Neural cell (in vitro differentiated cells): ENCODE results near the gene GPC5. TPM values are rescaled to one million over a fixed set of nuclear protein-coding genes. Genes with fewer than 3 reads are reported as not detected.

ENCODE experiments used
- H2AFZ ChIP-seq: fragments of 200-600, 300-800 bp; sonication (generic), shearing (Covaris generic); 2 replicates; pipeline ENCODE4 v1.6.0; 2014; ENCODE audit warnings: low read depth, mild to moderate bottlenecking, antibody characterized with exemption, low read length, moderate library complexity
- H3F3A ChIP-seq: fragments of 200-600 bp; shearing (Covaris generic); 2 replicates; pipeline ENCODE4 v1.6.1; 2016; ENCODE audit warnings: mild to moderate bottlenecking, moderate library complexity, mixed read lengths, antibody characterized with exemption, low read length; ENCODE audit not compliant: insufficient read depth, poor library complexity, severe bottlenecking
- H3K27ac ChIP-seq: fragments of 200-600, 300-800 bp; sonication (generic), shearing (Covaris generic); 2 replicates; pipeline ENCODE4 v1.5.1; 2014; ENCODE audit warnings: mild to moderate bottlenecking, low read length, moderate library complexity
- H3K27me3 ChIP-seq: fragments of 300-800, 200-600 bp; sonication (generic), shearing (Covaris generic); 2 replicates; pipeline ENCODE4 v1.6.0; 2014; ENCODE audit warnings: mild to moderate bottlenecking, low read depth, low read length, moderate library complexity; ENCODE audit not compliant: insufficient read depth
- H3K36me3 ChIP-seq: fragments of 300-800, 200-600 bp; sonication (generic), shearing (Covaris generic); 2 replicates; pipeline ENCODE4 v1.5.1; 2014; ENCODE audit warnings: mild to moderate bottlenecking, antibody characterized with exemption, low read length, moderate library complexity; ENCODE audit not compliant: insufficient read depth
- H3K4me2 ChIP-seq: fragments of 300-800, 200-600 bp; sonication (generic), shearing (Covaris generic); 2 replicates; pipeline ENCODE4 v1.6.0; 2014; ENCODE audit warnings: mild to moderate bottlenecking, low read length
- H3K4me3 ChIP-seq: fragments of 300-800, 200-600 bp; sonication (generic), shearing (Covaris generic); 2 replicates; pipeline ENCODE4 v1.5.1; 2014; ENCODE audit warnings: mild to moderate bottlenecking, low read length, moderate library complexity
- H3K79me2 ChIP-seq: fragments of 200-600 bp; shearing (Covaris generic); replicated peaks from 2 replicates; pipeline ENCODE4 v1.6.0; 2014; ENCODE audit warnings: mild to moderate bottlenecking, low read length, moderate library complexity; ENCODE audit not compliant: insufficient read depth
- H3K9ac ChIP-seq: fragments of 300-800, 200-600 bp; sonication (generic), shearing (Covaris generic); 2 replicates; pipeline ENCODE4 v1.6.1; 2016; ENCODE audit warnings: mild to moderate bottlenecking, low read length, mixed read lengths
- H3K9me2 ChIP-seq: fragments of 200-600 bp; shearing (Covaris generic); 2 replicates; pipeline ENCODE4 v1.6.1; 2016; ENCODE audit warnings: mild to moderate bottlenecking, low read length, mixed read lengths; ENCODE audit not compliant: insufficient read depth
- H3K9me3 ChIP-seq: fragments of 200-600, 300-800 bp; sonication (generic), shearing (Covaris generic); 2 replicates; pipeline ENCODE4 v1.6.1; 2016; ENCODE audit warnings: mild to moderate bottlenecking, mixed run types, low read length, moderate library complexity, mixed read lengths
- H4K20me1 ChIP-seq: fragments of 200-600 bp; shearing (Covaris generic); 2 replicates; pipeline ENCODE4 v1.6.1; 2016; ENCODE audit warnings: mild to moderate bottlenecking, mixed run types; ENCODE audit not compliant: insufficient read depth
- CTCF ChIP-seq: fragments of 450-650 bp; IDR thresholded peaks from 2 replicates; pipeline ENCODE4 v1.5.1; 2014; ENCODE audit warnings: antibody characterized with exemption, mild to moderate bottlenecking, moderate library complexity; ENCODE audit not compliant: poor library complexity, severe bottlenecking
- EP300 ChIP-seq: fragments of 450-650 bp; conservative IDR thresholded peaks from 2 replicates; pipeline ENCODE4 v1.6.1; 2014; ENCODE audit warnings: antibody characterized with exemption, mild to moderate bottlenecking, moderate library complexity; ENCODE audit not compliant: poor library complexity, severe bottlenecking
- EZH2 ChIP-seq: fragments of 200-600, 300-800 bp; shearing (Covaris generic), sonication (generic); IDR thresholded peaks from 2 replicates; pipeline ENCODE4 v1.6.1; 2014; ENCODE audit warnings: antibody characterized with exemption, low read length, borderline replicate concordance, mild to moderate bottlenecking; ENCODE audit not compliant: insufficient read depth, poor library complexity, severe bottlenecking
- MXI1 ChIP-seq: fragments of 450-650 bp; conservative IDR thresholded peaks from 2 replicates; pipeline ENCODE4 v1.6.1; 2014; ENCODE audit warnings: antibody characterized with exemption, mild to moderate bottlenecking; ENCODE audit not compliant: poor library complexity, severe bottlenecking
- POLR2AphosphoS5 ChIP-seq: IDR thresholded peaks from 2 replicates; pipeline ENCODE4 v1.6.1; 2012
- RAD21 ChIP-seq: fragments of 450-650 bp; conservative IDR thresholded peaks from 2 replicates; pipeline ENCODE4 v1.6.1; 2014; ENCODE audit warnings: antibody characterized with exemption, mild to moderate bottlenecking, moderate library complexity
- REST ChIP-seq: IDR thresholded peaks from 2 replicates; pipeline ENCODE4 v1.6.1; 2012; ENCODE audit warnings: borderline replicate concordance
- SMC3 ChIP-seq: fragments of 450-650 bp; conservative IDR thresholded peaks from 2 replicates; pipeline ENCODE4 v1.6.1; 2014; ENCODE audit warnings: antibody characterized with exemption, mild to moderate bottlenecking, moderate library complexity; ENCODE audit not compliant: poor library complexity
- TAF1 ChIP-seq: IDR thresholded peaks from 2 replicates; pipeline ENCODE4 v1.6.1; 2012; ENCODE audit warnings: low read depth
- polyA plus RNA-seq: library from polyadenylated mRNA; depleted of rRNA; stranded (reverse); fragments of >200 nt; gene quantifications from 2 replicates; pipeline ENCODE4 v1.2.3, GENCODE V29; 2014

Gene GPC5
- polyA plus RNA-seq, 1 donor from 2014 or later: 5.0 TPM

GRCh38 chr13:92829930-92830329 is 1431.5 kb downstream of the GPC5 start:
- no peak overlapping the region for H2AFZ ChIP-seq
- no peaks in the 10 kb centered on the region for H3K36me3 ChIP-seq
- H3K27ac ChIP-seq: no peak overlapping the region
- TF ChIP-seq SMC3: no peak
- no peak for TF ChIP-seq RAD21
- TF ChIP-seq CTCF: no peak
- TF ChIP-seq REST: no peak
- no peak for TF ChIP-seq TAF1
- TF ChIP-seq POLR2AphosphoS5: no peak
- TF ChIP-seq MXI1: no peak
- TF ChIP-seq EZH2: no peak
- no peak for TF ChIP-seq EP300
- H3K4me3 ChIP-seq: no peak overlapping the region
- H3K4me2 ChIP-seq: no peak overlapping the region
- H3K9me2 ChIP-seq: no peaks in the 10 kb centered on the region
- H3K9me3 ChIP-seq: no peaks in the 10 kb centered on the region
- no peaks in the 10 kb centered on the region for H3K27me3 ChIP-seq
- no peak overlapping the region for H3K9ac ChIP-seq
- H3F3A ChIP-seq: no peaks in the 10 kb centered on the region
- no peaks in the 10 kb centered on the region for H3K79me2 ChIP-seq
- no peaks in the 10 kb centered on the region for H4K20me1 ChIP-seq

- Histone ChIP-seq H3K79me2 (no peaks in the 10 kb centered on the region), H3K9me3 (no peaks in the 10 kb centered on the region), H3K36me3 (no peaks in the 10 kb centered on the region), H3K27me3 (no peaks in the 10 kb centered on the region), H3K27ac (no peak overlapping the region), H4K20me1 (no peaks in the 10 kb centered on the region), H3K9ac (no peak overlapping the region), H3K4me3 (no peak overlapping the region), H3K9me2 (no peaks in the 10 kb centered on the region), H2AFZ (no peak overlapping the region), H3F3A (no peaks in the 10 kb centered on the region), H3K4me2 (no peak overlapping the region)
- TF ChIP-seq CTCF (no peak), MXI1 (no peak), EP300 (no peak), SMC3 (no peak)
Measured at GRCh38 chr13:92830821-92831220, 1432.4 kb downstream of the GPC5 start.
